ENCODE measurements around the gene ITPA.

The ITPA gene

DNA sequence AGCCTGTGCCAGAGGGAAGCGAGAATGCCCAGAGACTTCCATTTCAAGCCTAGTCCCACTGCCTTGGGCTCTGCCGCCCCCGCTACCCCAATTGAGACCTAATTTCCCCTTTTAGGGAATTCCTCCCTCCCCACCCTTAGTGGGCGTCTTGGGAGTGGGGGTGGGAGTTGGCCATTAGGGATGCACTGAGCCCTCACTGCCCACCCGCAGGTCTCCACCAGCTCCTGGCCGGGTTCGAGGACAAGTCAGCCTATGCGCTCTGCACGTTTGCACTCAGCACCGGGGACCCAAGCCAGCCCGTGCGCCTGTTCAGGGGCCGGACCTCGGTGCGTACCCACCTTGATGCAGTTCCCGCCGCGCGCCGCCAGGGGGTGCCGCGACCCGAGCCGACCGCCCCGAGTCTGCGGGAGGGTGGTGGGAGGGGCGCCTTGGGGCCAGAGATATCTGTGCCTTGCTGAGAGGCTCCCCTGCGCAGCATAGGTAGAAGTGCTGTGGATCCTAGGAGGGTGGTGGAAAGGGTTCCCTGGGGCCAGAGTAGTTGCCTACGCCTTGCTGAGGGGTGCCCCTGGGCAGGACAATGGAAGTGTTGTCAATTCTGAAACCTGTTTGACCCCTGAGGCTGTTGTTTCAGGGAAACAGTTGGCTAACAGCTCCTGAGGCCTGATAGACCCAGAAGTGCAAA, 9.2 kb downstream of the ITPA start:
- no peak overlapping the region for H3K4me3 ChIP-seq (ENCODE audit: low read depth, low read length)
- no peak for DNase-seq (ENCODE audit: low read depth)
- in situ Hi-C loops (cut with HindIII; ENCODE audit: low sequenced_read_pairs), result no loop called here
- peak; percentile 90 for TF ChIP-seq CTCF (IDR thresholded peaks at IDR 0.05; ENCODE audit: low read depth, low read length, missing control alignments)

DNA sequence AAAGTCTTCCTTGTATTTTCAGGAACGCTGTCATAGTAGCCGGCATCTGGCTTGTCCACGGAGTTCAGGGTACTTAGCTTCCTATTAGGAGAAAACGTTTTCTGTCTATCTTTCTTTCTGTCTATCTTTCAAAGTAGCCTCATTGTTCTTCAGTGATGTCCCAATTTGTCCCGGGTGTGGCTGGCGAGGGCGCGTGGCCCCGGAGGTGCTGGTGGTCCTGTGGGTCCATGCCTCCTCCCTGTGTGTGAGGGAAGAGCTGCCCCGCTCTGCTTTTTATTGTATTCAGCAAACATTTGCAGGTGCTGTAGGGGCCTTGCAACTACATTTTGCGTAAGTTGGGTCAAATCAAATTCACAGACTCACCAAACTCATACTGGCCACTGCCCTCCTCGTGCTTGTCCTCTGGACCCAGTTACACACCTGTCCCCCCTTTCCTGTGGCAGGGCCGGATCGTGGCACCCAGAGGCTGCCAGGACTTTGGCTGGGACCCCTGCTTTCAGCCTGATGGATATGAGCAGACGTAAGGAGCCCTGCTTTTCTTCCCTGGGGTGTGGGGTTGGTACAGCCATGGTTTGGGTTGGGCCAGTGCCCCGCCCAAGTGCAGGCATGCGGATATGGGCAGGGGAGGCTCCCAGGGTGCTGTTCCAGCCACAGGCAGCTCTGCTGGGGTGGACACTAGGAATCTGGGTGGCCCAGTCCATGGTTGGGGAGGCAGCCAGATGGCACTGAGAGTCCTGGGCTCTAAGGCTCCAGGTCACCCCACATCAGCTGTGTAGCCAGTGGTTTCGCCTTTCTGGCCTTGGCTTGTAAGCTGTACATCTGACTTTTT, 12.3 kb downstream of the ITPA start:
- no peak for TF ChIP-seq CTCF (IDR thresholded peaks at IDR 0.05; ENCODE audit: low read depth, low read length, missing control alignments)
- no peak for DNase-seq (ENCODE audit: low read depth)

GRCh38 chr20:3222635-3223600, 13.6 kb downstream of the ITPA start:
- in situ Hi-C loops (cut with HindIII; ENCODE audit: low sequenced_read_pairs), result no loop called here
- TF ChIP-seq CTCF (IDR thresholded peaks at IDR 0.05; ENCODE audit: low read depth, low read length, missing control alignments), result no peak
- H3K4me3 ChIP-seq (ENCODE audit: low read depth, low read length), result no peak overlapping the region
- DNase-seq (ENCODE audit: low read depth), result no peak

More for the DNA sequence above, 12.3 kb downstream of the ITPA start:
- no peak overlapping the region for H3K4me3 ChIP-seq (ENCODE audit: low read depth, low read length)
- in situ Hi-C loops (cut with HindIII; ENCODE audit: low sequenced_read_pairs), result no loop called here

- TF ChIP-seq CTCF (IDR thresholded peaks at IDR 0.05; ENCODE audit: low read depth, low read length, missing control alignments), result no peak
- DNase-seq (ENCODE audit: low read depth), result no peak
- H3K4me3 ChIP-seq (ENCODE audit: low read depth, low read length), result no peak overlapping the region
- in situ Hi-C loops (cut with HindIII; ENCODE audit: low sequenced_read_pairs), result no loop called here
Observed at GRCh38 chr20:3223651-3223993, 14.3 kb downstream of the ITPA start.

- TF ChIP-seq CTCF (IDR thresholded peaks at IDR 0.05; ENCODE audit: low read depth, low read length, missing control alignments), result no peak
- in situ Hi-C loops (cut with HindIII; ENCODE audit: low sequenced_read_pairs), result no loop called here
- DNase-seq (ENCODE audit: low read depth), result no peak
- no peak overlapping the region for H3K4me3 ChIP-seq (ENCODE audit: low read depth, low read length)
Observed at GRCh38 chr20:3223994-3224680, 14.8 kb downstream of the ITPA start.

Measured in astrocyte of the cerebellum (primary cell).